GM18907 (cell line): Measurements from ENCODE around the gene SETD3.

Experiments
- ATAC-seq: cut with Tn5 transposase; IDR thresholded peaks from one replicate; pipeline ENCODE4 v1.9.1; 2021; ENCODE audit warnings: mild to moderate bottlenecking, moderate library complexity; ENCODE audit not compliant: unreplicated experiment

SETD3 gene

GRCh38 chr14:99479906-99480869 is at the start of gene SETD3:
Gene SETD3, minus strand, starts transcription at chr14:99480859. Its CDS starts 15,054 bp downstream, at chr14:99465805.
- ATAC-seq = peak; percentile 9

GRCh38 chr14:99529899-99530298 is 49.2 kb upstream of the SETD3 start:
- no peak for ATAC-seq

- ATAC-seq = no peak
These were observed 46.9 kb upstream of the SETD3 start for GRCh38 chr14:99527427-99528076.

- ATAC-seq = no peak
These were observed 46.4 kb upstream of the SETD3 start for GRCh38 chr14:99527026-99527425.

- no peak for ATAC-seq
These were observed 45.0 kb upstream of the SETD3 start for GRCh38 chr14:99525699-99526080.

- ATAC-seq = no peak
These were observed 44.4 kb upstream of the SETD3 start for GRCh38 chr14:99524804-99525698.

GRCh38 chr14:99524091-99524661 is 43.5 kb upstream of the SETD3 start:
- no peak for ATAC-seq

GRCh38 chr14:99523704-99524055 is 43.0 kb upstream of the SETD3 start:
- ATAC-seq = no peak

GRCh38 chr14:99522934-99523703 is 42.5 kb upstream of the SETD3 start:
- ATAC-seq = no peak

GRCh38 chr14:99522457-99522891 is 41.8 kb upstream of the SETD3 start:
- no peak for ATAC-seq

- ATAC-seq = no peak
These were observed 41.4 kb upstream of the SETD3 start for GRCh38 chr14:99522025-99522401.

- ATAC-seq = no peak
These were observed 40.7 kb upstream of the SETD3 start for GRCh38 chr14:99521176-99522024.

GRCh38 chr14:99520571-99521081 is 40.0 kb upstream of the SETD3 start:
- ATAC-seq = no peak

GRCh38 chr14:99519931-99520421 is 39.3 kb upstream of the SETD3 start:
- ATAC-seq = no peak

GRCh38 chr14:99519347-99519881 is 38.8 kb upstream of the SETD3 start:
- ATAC-seq = no peak

- ATAC-seq = peak; percentile 62
These were observed 38.0 kb upstream of the SETD3 start for GRCh38 chr14:99518441-99519346.

- no peak for ATAC-seq
These were observed 37.2 kb upstream of the SETD3 start for GRCh38 chr14:99517643-99518381.
